GM13976 (cell line): ENCODE measurements around the gene HCFC1.
"Not testable (repeated sequence)": the region's sequence is repeated elsewhere in the genome, so short reads cannot be mapped to it uniquely, and the experiment has no call there.

Experiments used
- DNase-seq: peaks from one replicate; pipeline ENCODE4 v3.0.0; 2012; ENCODE audit warnings: low spot score
- in situ Hi-C: fragments of 300-500 bp; cut with MboI; formaldehyde crosslinking; loops from one replicate; pipeline ENCODE4 v1.12.0; 2022; ENCODE audit warnings: low sequenced_read_pairs, mixed read lengths, inconsistent platforms; ENCODE audit not compliant: unreplicated experiment
- TF ChIP-seq, protein P1 (sequence below): IDR thresholded peaks from 2 replicates; pipeline ENCODE4 v1.5.1; 2012; ENCODE audit warnings: borderline replicate concordance, mild to moderate bottlenecking; ENCODE audit not compliant: insufficient read depth; ENCODE audit errors: extremely low read depth, missing control alignments, control extremely low read depth

HCFC1 gene

DNA sequence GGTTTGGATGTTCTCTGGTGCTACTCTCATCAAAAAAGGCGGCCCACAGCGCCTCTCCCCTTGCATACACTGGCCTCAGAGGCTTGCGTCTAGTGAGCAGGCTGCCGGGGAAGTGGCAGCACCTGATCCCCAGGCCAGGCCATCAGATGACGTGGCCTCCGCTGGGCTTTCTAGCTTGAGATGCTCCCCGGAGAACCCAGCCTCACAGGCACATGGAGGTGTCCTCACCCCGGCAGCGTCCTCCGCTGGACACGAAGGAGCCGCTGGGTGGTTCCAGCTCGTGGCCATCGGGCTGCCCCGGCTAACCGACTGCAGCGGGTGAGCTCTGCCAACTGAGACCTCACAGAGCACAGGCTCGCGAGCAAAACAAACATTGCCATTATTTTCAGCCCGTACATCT, 35.3 kb upstream of the HCFC1 start:
- DNase-seq, result no peak
- TF ChIP-seq, protein P1, sequence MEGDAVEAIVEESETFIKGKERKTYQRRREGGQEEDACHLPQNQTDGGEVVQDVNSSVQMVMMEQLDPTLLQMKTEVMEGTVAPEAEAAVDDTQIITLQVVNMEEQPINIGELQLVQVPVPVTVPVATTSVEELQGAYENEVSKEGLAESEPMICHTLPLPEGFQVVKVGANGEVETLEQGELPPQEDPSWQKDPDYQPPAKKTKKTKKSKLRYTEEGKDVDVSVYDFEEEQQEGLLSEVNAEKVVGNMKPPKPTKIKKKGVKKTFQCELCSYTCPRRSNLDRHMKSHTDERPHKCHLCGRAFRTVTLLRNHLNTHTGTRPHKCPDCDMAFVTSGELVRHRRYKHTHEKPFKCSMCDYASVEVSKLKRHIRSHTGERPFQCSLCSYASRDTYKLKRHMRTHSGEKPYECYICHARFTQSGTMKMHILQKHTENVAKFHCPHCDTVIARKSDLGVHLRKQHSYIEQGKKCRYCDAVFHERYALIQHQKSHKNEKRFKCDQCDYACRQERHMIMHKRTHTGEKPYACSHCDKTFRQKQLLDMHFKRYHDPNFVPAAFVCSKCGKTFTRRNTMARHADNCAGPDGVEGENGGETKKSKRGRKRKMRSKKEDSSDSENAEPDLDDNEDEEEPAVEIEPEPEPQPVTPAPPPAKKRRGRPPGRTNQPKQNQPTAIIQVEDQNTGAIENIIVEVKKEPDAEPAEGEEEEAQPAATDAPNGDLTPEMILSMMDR, result no peak
- in situ Hi-C loops, result loop anchor here (25.0 kb wide), 1 partner anchor 530 kb away; the partner anchor contains the start of genes G6PD and IKBKG

DNA sequence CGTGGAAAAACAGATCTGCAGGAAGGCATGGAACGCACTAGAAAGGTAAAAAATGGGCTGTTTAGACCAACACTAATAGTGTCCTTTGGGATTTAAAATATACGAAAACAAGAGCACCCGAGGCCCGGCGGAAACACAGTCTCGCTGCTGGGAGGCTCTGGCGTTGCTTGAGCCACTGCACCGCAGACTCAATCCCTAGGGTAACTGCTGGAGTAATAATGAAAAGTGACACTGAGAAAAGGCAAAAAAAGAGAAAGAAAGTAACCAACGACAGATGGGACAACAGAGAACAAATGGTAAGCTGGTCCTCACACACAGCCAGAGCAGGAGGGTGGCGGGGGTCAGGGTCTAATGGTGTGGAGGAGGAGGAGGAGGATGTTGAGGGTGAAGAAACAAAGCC, 32.7 kb upstream of the HCFC1 start:
- TF ChIP-seq, protein P1, result no peak
- no peak for DNase-seq
- in situ Hi-C loops, result loop anchor here (25.0 kb wide), 1 partner anchor 533 kb away; the partner anchor contains the start of genes G6PD and IKBKG

DNA sequence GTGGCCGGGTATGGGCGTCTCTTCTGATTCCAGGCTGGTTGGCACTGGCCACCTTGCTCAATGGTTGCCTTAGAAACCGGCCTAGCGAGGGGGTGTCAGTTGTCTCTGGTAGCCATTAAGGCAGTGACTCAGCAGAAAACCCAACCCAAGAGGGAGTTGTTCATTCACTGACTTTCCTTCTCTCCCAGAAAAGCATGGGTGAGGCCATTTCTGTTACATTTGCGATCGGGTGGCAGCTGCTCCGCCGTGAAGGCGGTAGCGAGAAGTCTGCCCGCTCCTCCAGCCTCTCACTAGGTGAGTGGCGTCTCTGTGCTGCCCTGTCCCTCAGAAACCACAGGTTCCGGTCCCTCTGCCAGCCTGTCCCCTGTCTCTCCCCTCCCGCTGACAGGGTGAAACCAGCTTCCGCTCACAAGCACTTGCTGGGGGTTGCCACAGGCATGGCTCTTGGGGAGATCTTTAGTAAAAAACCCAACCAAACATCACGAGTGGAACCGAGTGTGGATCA, 30.6 kb upstream of the HCFC1 start:
- in situ Hi-C loops, result loop anchor here (25.0 kb wide), 1 partner anchor 535 kb away; the partner anchor contains the start of genes G6PD and IKBKG
- no peak for DNase-seq
- TF ChIP-seq, protein P1, result no peak

DNA sequence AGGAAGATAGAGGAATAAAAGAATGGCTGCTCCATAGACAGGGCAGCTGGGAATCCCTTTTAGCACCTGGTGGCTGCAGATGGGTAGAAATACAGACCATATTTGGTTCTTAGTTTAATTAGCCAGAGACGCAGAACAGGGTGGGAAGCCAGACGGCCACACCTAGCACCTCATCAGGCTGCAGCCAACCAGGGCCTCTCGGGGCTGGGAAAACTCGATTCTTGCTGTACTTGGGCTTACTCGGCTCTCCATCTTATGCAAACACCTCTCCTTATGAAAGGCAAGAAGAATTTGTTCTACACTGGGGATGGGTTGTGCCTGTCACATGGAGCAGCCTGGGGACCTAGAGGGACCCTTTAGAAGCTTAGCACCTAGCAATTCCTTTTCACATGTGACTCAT, 28.4 kb upstream of the HCFC1 start:
- no peak for DNase-seq
- in situ Hi-C loops, result loop anchor here (25.0 kb wide), 1 partner anchor 537 kb away; the partner anchor contains the start of genes G6PD and IKBKG
- TF ChIP-seq, protein P1, result no peak

DNA sequence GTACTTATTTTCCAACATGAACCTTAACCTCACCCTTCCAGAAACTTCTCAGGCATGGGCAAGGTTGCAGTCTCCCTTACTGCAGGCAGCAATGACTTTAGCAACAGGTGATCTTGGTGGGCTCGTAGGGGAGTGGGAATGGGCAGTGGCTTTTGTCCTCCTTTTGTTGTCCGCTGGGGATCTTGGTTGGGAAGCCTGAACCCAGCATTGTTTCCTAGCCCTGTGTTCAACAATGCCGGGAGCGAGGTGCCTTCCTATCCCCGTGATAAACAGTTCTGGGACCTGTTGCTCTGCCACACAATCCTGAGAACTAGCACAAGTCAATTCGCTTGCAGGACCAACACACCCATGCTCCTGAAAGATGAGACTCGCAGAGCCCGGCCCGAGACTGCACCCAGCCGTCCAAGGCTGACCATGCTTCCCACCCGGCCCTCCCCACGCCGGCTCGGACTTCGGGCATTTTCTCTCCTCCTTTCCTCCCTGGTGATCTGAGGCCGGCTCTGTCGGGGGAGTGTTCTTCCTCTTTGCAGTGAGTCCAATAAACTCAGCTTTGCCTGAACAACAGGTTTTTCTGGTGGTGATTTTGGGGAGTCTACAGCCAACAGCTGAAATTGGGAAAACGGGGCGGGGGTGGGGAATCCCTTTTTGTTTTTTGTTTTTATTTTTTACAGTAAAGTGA, 27.9 kb upstream of the HCFC1 start:
- in situ Hi-C loops, result loop anchor here (25.0 kb wide), 1 partner anchor 538 kb away; the partner anchor contains the start of genes G6PD and IKBKG
- no peak for DNase-seq
- TF ChIP-seq, protein P1, result no peak

DNA sequence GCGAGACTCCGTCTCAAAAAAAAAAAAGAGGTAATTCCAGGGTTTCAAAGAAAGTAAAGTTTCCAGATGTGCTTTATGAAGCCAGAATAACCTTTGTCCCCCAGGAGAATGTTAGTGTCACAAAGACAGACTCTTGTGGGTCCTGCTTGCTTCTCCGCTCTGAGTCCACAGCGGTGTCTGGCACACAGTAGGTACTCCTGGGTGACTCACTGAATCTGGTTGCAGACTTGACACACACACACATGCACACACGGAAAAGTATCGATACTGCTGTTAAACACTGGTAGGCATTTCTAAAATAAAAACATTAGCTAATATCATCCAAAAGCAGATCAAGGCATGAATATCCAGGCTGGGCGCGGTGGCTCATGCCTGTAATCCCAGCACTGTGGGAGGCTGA, 23.9 kb upstream of the HCFC1 start:
- TF ChIP-seq, protein P1, result no peak
- in situ Hi-C loops, result no loop called here

DNA sequence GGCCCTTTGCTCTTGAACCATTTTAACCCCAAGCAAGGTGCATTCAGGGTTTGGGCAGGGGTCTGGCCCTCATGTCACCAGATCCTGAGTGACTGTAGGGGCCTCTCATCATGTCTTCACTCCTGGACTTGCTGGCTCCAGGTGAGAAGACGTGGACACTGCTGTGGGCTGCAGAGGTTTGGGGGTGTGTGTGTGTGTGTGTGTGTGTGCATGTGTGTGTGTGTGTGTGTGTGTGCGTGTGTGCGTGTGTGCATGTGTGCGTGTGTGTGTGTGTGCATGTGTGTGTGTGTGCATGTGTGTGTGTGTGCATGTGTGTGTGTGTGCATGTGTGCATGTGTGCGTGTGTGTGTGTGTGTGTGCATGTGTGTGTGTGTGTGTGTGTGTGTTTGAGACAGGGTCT, 22.8 kb upstream of the HCFC1 start:
- in situ Hi-C loops, result not testable (repeated sequence)

More for the DNA sequence above, 23.9 kb upstream of the HCFC1 start:
- DNase-seq, result no peak

More for the DNA sequence above, 22.8 kb upstream of the HCFC1 start:
- not testable (repeated sequence) for DNase-seq
